ENCODE data around the gene DCXR. TPM values are rescaled to one million over a fixed set of nuclear protein-coding genes. Genes with fewer than 3 reads are reported as not detected.

The DCXR gene
- total RNA-seq, 2 experiments from 2014 or later, result 132 to 147 TPM

DNA sequence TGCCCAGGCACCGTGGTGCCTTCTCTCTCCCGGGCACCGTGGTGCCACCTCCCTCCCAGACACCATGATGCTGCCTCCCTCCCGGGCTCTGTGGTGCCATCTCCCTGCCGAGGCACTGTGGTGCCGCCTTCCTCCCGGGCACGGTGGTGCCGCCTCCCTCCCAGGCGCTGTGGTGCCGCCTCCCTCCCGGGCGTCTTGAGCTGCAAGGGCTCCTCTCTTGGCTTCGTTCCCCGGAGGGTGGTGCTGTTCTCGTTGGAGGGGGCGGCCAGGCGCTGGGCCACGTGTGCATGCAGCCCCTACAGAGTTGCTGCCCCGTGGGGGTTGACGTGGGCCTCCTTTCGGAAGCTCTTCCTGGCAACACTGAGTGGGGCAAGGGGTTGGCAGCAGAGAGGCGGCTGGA is 23.1 kb downstream of the DCXR start:
- no peaks in the 10 kb centered on the region for H4K20me1 ChIP-seq (ENCODE audit: insufficient read depth, low read length)
- no peaks in the 10 kb centered on the region for H3K79me2 ChIP-seq (ENCODE audit: insufficient read depth, low read depth, low read length)
- no peak overlapping the region for H3K27ac ChIP-seq (ENCODE audit: low read depth, low read length, poor library complexity, severe bottlenecking)
- H3K4me1 ChIP-seq (ENCODE audit: insufficient read depth, low read length, poor library complexity, severe bottlenecking), result no peaks in the 10 kb centered on the region
- TF ChIP-seq, protein P1, sequence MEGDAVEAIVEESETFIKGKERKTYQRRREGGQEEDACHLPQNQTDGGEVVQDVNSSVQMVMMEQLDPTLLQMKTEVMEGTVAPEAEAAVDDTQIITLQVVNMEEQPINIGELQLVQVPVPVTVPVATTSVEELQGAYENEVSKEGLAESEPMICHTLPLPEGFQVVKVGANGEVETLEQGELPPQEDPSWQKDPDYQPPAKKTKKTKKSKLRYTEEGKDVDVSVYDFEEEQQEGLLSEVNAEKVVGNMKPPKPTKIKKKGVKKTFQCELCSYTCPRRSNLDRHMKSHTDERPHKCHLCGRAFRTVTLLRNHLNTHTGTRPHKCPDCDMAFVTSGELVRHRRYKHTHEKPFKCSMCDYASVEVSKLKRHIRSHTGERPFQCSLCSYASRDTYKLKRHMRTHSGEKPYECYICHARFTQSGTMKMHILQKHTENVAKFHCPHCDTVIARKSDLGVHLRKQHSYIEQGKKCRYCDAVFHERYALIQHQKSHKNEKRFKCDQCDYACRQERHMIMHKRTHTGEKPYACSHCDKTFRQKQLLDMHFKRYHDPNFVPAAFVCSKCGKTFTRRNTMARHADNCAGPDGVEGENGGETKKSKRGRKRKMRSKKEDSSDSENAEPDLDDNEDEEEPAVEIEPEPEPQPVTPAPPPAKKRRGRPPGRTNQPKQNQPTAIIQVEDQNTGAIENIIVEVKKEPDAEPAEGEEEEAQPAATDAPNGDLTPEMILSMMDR (conservative IDR thresholded peaks at IDR 0.05; ENCODE audit: low read length), result no peak
- TF ChIP-seq EZH2phosphoT487 (IDR thresholded peaks at IDR 0.05; ENCODE audit: borderline replicate concordance, low read depth, low read length), result no peak
- H3K4me2 ChIP-seq (ENCODE audit: low read length), result no peak overlapping the region
- no peak overlapping the region for H3K4me3 ChIP-seq (ENCODE audit: low read depth, low read length, poor library complexity, severe bottlenecking)
- ChIA-PET POLR2A (no interaction called here), CTCF (ENCODE audit: unreplicated experiment) (no interaction called here)
- no peaks in the 10 kb centered on the region for H3K9me3 ChIP-seq (ENCODE audit: low read length)
- no peak for DNase-seq (ENCODE audit: low spot score)
- intact Hi-C loops (cut with micrococcal nuclease; ENCODE audit: unreplicated experiment), result no loop called here
- peaks cover 11% of the 10 kb centered on the region; the same call in 1 of the 2 replicates for H3K36me3 ChIP-seq (ENCODE audit: insufficient read depth, low read length)
- H3K9me2 ChIP-seq (ENCODE audit: insufficient read depth, low read length), result no peaks in the 10 kb centered on the region
- BruUV-seq (replicated peaks), result no TSS peak
- no peak overlapping the region for H2AFZ ChIP-seq (ENCODE audit: low read length)

DNA sequence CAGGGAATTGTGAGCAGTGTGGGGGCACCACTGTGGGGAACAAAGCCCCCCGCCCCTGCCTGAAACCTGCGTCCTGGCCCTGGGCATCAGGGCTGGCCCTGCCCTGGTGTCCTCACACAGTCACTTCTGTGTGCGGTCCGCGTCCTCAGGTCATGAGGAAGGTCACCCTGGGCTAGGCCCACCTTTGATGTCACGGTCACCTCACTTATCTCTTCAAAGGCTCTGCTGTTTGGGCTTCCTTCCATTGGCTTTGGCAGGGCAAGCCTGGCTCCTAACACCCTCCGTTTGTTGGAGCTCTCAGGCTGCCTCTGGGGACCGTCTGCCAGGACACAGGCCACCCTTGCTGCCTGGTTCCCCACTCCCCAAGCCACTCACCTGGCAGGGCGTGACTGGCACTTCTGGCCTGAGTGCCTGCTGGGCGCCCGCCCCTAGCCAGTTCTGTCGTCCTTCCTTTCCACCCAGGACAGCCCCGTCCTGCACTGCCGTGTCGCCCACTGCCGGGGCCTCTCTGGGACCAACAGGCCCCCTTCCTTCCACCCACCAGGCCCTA is 23.6 kb downstream of the DCXR start:
- ChIA-PET CTCF (ENCODE audit: unreplicated experiment) (no interaction called here), POLR2A (interaction anchor here (0.8 kb wide), 1 partner anchor 70 kb away, joined by 3 read pairs; no protein-coding TSS in a partner anchor)
- Histone ChIP-seq H4K20me1 (ENCODE audit: insufficient read depth, low read length) (no peaks in the 10 kb centered on the region), H3K36me3 (ENCODE audit: insufficient read depth, low read length) (peaks cover 9% of the 10 kb centered on the region; the same call in 1 of the 2 replicates), H3K4me3 (ENCODE audit: low read depth, low read length, poor library complexity, severe bottlenecking) (no peak overlapping the region), H2AFZ (ENCODE audit: low read length) (no peak overlapping the region), H3K9me3 (ENCODE audit: low read length) (no peaks in the 10 kb centered on the region), H3K4me2 (ENCODE audit: low read length) (no peak overlapping the region), H3K79me2 (ENCODE audit: insufficient read depth, low read depth, low read length) (no peaks in the 10 kb centered on the region), H3K27ac (ENCODE audit: low read depth, low read length, poor library complexity, severe bottlenecking) (no peak overlapping the region), H3K9me2 (ENCODE audit: insufficient read depth, low read length) (no peaks in the 10 kb centered on the region), H3K4me1 (ENCODE audit: insufficient read depth, low read length, poor library complexity, severe bottlenecking) (no peaks in the 10 kb centered on the region)
- intact Hi-C loops (cut with micrococcal nuclease; ENCODE audit: unreplicated experiment), result no loop called here
- BruUV-seq (replicated peaks), result no TSS peak
- no peak for DNase-seq (ENCODE audit: low spot score)
- TF ChIP-seq, protein P1 (conservative IDR thresholded peaks at IDR 0.05; ENCODE audit: low read length), result no peak
- no peak for TF ChIP-seq EZH2phosphoT487 (IDR thresholded peaks at IDR 0.05; ENCODE audit: borderline replicate concordance, low read depth, low read length)

DNA sequence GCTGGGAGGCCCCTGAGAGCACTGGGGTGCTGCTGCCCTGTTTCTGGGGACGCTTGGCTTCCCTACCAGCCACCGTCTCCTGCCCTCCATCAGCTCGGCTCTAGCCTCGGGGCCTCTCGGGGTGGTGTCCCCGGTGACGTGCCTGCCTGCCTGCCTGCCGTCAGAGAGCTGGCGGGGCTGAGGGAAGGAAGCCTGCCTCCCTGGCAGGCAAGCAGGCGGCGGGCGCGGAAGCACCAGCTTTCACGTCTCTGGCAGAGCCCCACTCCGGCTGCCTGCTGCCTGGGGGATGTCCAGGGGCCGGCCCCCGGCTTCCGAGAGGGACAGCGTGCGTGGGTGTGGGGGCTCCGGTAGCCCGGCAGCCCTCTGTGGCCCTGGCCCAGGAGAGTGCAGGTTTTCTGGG is 24.2 kb downstream of the DCXR start:
- Histone ChIP-seq H3K4me3 (ENCODE audit: low read depth, low read length, poor library complexity, severe bottlenecking) (no peak overlapping the region), H3K9me2 (ENCODE audit: insufficient read depth, low read length) (no peaks in the 10 kb centered on the region), H3K79me2 (ENCODE audit: insufficient read depth, low read depth, low read length) (no peaks in the 10 kb centered on the region), H4K20me1 (ENCODE audit: insufficient read depth, low read length) (no peaks in the 10 kb centered on the region), H3K27ac (ENCODE audit: low read depth, low read length, poor library complexity, severe bottlenecking) (no peak overlapping the region), H3K36me3 (ENCODE audit: insufficient read depth, low read length) (peaks cover 4% of the 10 kb centered on the region; the same call in 1 of the 2 replicates), H2AFZ (ENCODE audit: low read length) (no peak overlapping the region), H3K9me3 (ENCODE audit: low read length) (no peaks in the 10 kb centered on the region), H3K4me1 (ENCODE audit: insufficient read depth, low read length, poor library complexity, severe bottlenecking) (no peaks in the 10 kb centered on the region), H3K4me2 (ENCODE audit: low read length) (no peak overlapping the region)
- DNase-seq (ENCODE audit: low spot score), result no peak
- no peak for TF ChIP-seq EZH2phosphoT487 (IDR thresholded peaks at IDR 0.05; ENCODE audit: borderline replicate concordance, low read depth, low read length)
- TF ChIP-seq, protein P1 (conservative IDR thresholded peaks at IDR 0.05; ENCODE audit: low read length), result no peak
- ChIA-PET POLR2A (interaction anchor here (0.8 kb wide), 1 partner anchor 69 kb away, joined by 3 read pairs; no protein-coding TSS in a partner anchor), CTCF (ENCODE audit: unreplicated experiment) (no interaction called here)
- intact Hi-C loops (cut with micrococcal nuclease; ENCODE audit: unreplicated experiment), result no loop called here
- no TSS peak for BruUV-seq (replicated peaks)

Measured in OCI-LY7 (cell line).